IMR-90 (cell line): ENCODE measurements around the gene ASH1L. TPM values are rescaled to one million over a fixed set of nuclear protein-coding genes. Genes with fewer than 3 reads are reported as not detected.

Experiments used
- ATAC-seq: fragments of 200-7000 bp; cut with Tn5 transposase; 2 replicates; pipeline ENCODE4 v1.9.1; 2020; ENCODE audit warnings: low read depth, mild to moderate bottlenecking, moderate library complexity
- BruUV-seq: library from RNA; stranded (reverse); fragments of 400-500 nt; replicated peaks from 2 replicates; lab custom pipeline; 2021; lab: Mats Ljungman, UMichigan
- CTCF ChIA-PET: fragments of 300-600 bp; formaldehyde crosslinking; extraction: SDS; loops from one replicate; lab custom pipeline; 2021; ENCODE audit warnings: antibody characterized with exemption; lab: Yijun Ruan, JAX
- POLR2A ChIA-PET: fragments of 300-600 bp; sonication (Branson Sonifier 250); formaldehyde crosslinking; loops from one replicate; lab custom pipeline; 2022; ENCODE audit warnings: antibody characterized with exemption; ENCODE audit not compliant: unreplicated experiment; lab: Charles Lee
- DNase-seq: peaks from one replicate; pipeline ENCODE4 v3.0.0; 2013
- H2AFZ ChIP-seq: replicated peaks from 2 replicates; pipeline ENCODE3; 2013; ENCODE audit warnings: low read length, mild to moderate bottlenecking; ENCODE audit not compliant: poor library complexity
- H2AK5ac ChIP-seq: 2 replicates; pipeline ENCODE4 v1.6.1; 2013; ENCODE audit warnings: low read depth, low read length, inconsistent platforms
- H2AK9ac ChIP-seq: replicated peaks from 2 replicates; pipeline ENCODE3; 2013; ENCODE audit warnings: mild to moderate bottlenecking, low read depth, low read length, moderate library complexity; ENCODE audit not compliant: poor library complexity
- H2BK120ac ChIP-seq: 2 replicates; pipeline ENCODE4 v1.6.1; 2013; ENCODE audit warnings: low read depth, low read length, inconsistent platforms
- H2BK15ac ChIP-seq: 3 replicates; pipeline ENCODE4 v1.6.1; 2013; ENCODE audit warnings: low read depth, low read length, inconsistent platforms
- H2BK20ac ChIP-seq: 2 replicates; pipeline ENCODE4 v1.6.1; 2013; ENCODE audit warnings: low read depth, mild to moderate bottlenecking, inconsistent platforms, low read length, moderate library complexity
- H2BK5ac ChIP-seq: 2 replicates; pipeline ENCODE4 v1.6.1; 2013; ENCODE audit warnings: mild to moderate bottlenecking, low read depth, low read length, inconsistent platforms; ENCODE audit not compliant: poor library complexity, severe bottlenecking
- H3K14ac ChIP-seq: replicated peaks from 2 replicates; pipeline ENCODE4 v1.6.1; 2013; ENCODE audit warnings: low read depth, low read length, inconsistent platforms
- H3K18ac ChIP-seq: 2 replicates; pipeline ENCODE4 v1.6.1; 2013; ENCODE audit warnings: low read depth, low read length, control low read depth
- H3K23ac ChIP-seq: 2 replicates; pipeline ENCODE4 v1.6.1; 2013; ENCODE audit warnings: low read depth, low read length, inconsistent platforms
- H3K27ac ChIP-seq: 2 replicates; pipeline ENCODE4 v1.5.1; 2013; ENCODE audit warnings: mild to moderate bottlenecking, control low read depth, low read length; ENCODE audit not compliant: insufficient read depth
- H3K27me3 ChIP-seq: 2 replicates; pipeline ENCODE4 v1.6.1; 2013; ENCODE audit warnings: low read length; ENCODE audit not compliant: control insufficient read depth, insufficient read depth
- H3K36me3 ChIP-seq: 2 replicates; pipeline ENCODE4 v1.6.1; 2013; ENCODE audit warnings: low read length, mixed read lengths; ENCODE audit not compliant: control insufficient read depth, insufficient read depth
- H3K4ac ChIP-seq: 2 replicates; pipeline ENCODE4 v1.6.1; 2013; ENCODE audit warnings: low read depth, low read length, inconsistent platforms
- H3K4me1 ChIP-seq: 2 replicates; pipeline ENCODE4 v1.6.1; 2013; ENCODE audit warnings: low read length, mixed read lengths; ENCODE audit not compliant: control insufficient read depth, insufficient read depth
- H3K4me2 ChIP-seq: 2 replicates; pipeline ENCODE4 v1.6.1; 2013; ENCODE audit warnings: low read depth, mild to moderate bottlenecking, control low read depth, low read length, moderate library complexity
- H3K4me3 ChIP-seq: 2 replicates; pipeline ENCODE4 v1.5.1; 2013; ENCODE audit warnings: low read depth, mild to moderate bottlenecking, control low read depth, low read length, moderate library complexity; ENCODE audit not compliant: insufficient read depth
- H3K56ac ChIP-seq: 2 replicates; pipeline ENCODE4 v1.6.1; 2013; ENCODE audit warnings: low read length, inconsistent platforms; ENCODE audit not compliant: insufficient read depth; ENCODE audit errors: extremely low read depth
- H3K79me1 ChIP-seq, 2 experiments: 2 replicates each; pipeline ENCODE4 v1.6.1; 2013; ENCODE audit warnings: low read length in 2 of 2, inconsistent platforms in 1 of 2, low read depth in 1 of 2
- H3K9ac ChIP-seq: 2 replicates; pipeline ENCODE4 v1.6.1; 2013; ENCODE audit warnings: low read depth, low read length, control low read depth
- H3K9me1 ChIP-seq: 2 replicates; pipeline ENCODE4 v1.6.1; 2013; ENCODE audit warnings: low read length, inconsistent platforms; ENCODE audit not compliant: insufficient read depth
- H3K9me3 ChIP-seq: 2 replicates; pipeline ENCODE4 v1.6.1; 2013; ENCODE audit warnings: low read length; ENCODE audit not compliant: control insufficient read depth, insufficient read depth
- H4K20me1 ChIP-seq: 2 replicates; pipeline ENCODE4 v1.6.1; 2013; ENCODE audit warnings: low read length, inconsistent platforms; ENCODE audit not compliant: insufficient read depth
- H4K5ac ChIP-seq: 2 replicates; pipeline ENCODE4 v1.6.1; 2013; ENCODE audit warnings: mild to moderate bottlenecking, low read depth, low read length, control low read depth
- H4K8ac ChIP-seq, 2 experiments: 2 replicates each; pipeline ENCODE4 v1.6.1; 2013; ENCODE audit warnings: low read depth in 2 of 2, low read length in 2 of 2, control low read depth in 1 of 2, inconsistent platforms in 1 of 2
- H4K91ac ChIP-seq: 2 replicates; pipeline ENCODE4 v1.6.1; 2013; ENCODE audit warnings: low read depth, low read length, inconsistent platforms; ENCODE audit not compliant: insufficient read depth
- CEBPB ChIP-seq: IDR thresholded peaks from 2 replicates; pipeline ENCODE4 v1.6.1; 2012; ENCODE audit warnings: low read depth, low read length, improper control_type of control experiment
- CHD1 ChIP-seq: IDR thresholded peaks from 2 replicates; pipeline ENCODE4 v1.6.1; 2012; ENCODE audit warnings: low read depth, low read length, improper control_type of control experiment
- FOS ChIP-seq: fragments of 150-350 bp; IDR thresholded peaks from 2 replicates; pipeline ENCODE4 v1.6.1; 2016; ENCODE audit warnings: low read depth, low read length
- MAFK ChIP-seq: IDR thresholded peaks from 2 replicates; pipeline ENCODE4 v1.6.1; 2012; ENCODE audit warnings: low read depth, low read length, improper control_type of control experiment
- MAZ ChIP-seq: IDR thresholded peaks from 2 replicates; pipeline ENCODE4 v1.6.1; 2012; ENCODE audit warnings: low read depth, mild to moderate bottlenecking, low read length, improper control_type of control experiment, moderate library complexity, borderline replicate concordance
- MXI1 ChIP-seq: IDR thresholded peaks from 2 replicates; pipeline ENCODE4 v1.6.1; 2012; ENCODE audit warnings: low read depth, mild to moderate bottlenecking, low read length, moderate library complexity, borderline replicate concordance
- NFE2L2 ChIP-seq: fragments of 150-350 bp; IDR thresholded peaks from 2 replicates; pipeline ENCODE4 v1.6.1; 2016; ENCODE audit warnings: low read depth, mild to moderate bottlenecking, low read length
- POLR2A ChIP-seq: IDR thresholded peaks from 2 replicates; pipeline ENCODE4 v1.6.1; 2012; ENCODE audit warnings: mild to moderate bottlenecking, low read depth, low read length
- RAD21 ChIP-seq: IDR thresholded peaks from 2 replicates; pipeline ENCODE4 v1.6.1; 2012; ENCODE audit warnings: low read length, improper control_type of control experiment
- RCOR1 ChIP-seq: IDR thresholded peaks from 2 replicates; pipeline ENCODE4 v1.6.1; 2012; ENCODE audit warnings: mild to moderate bottlenecking, low read length, improper control_type of control experiment; ENCODE audit not compliant: insufficient replicate concordance
- RFX5 ChIP-seq: IDR thresholded peaks from 2 replicates; pipeline ENCODE4 v1.8.0; 2012; ENCODE audit warnings: low read depth, mild to moderate bottlenecking, low read length, moderate library complexity
- SMC3 ChIP-seq: fragments of 150-350 bp; IDR thresholded peaks from 2 replicates; pipeline ENCODE4 v1.6.1; 2016; ENCODE audit warnings: low read depth, mild to moderate bottlenecking, antibody characterized with exemption, low read length, moderate library complexity
- WGBS, 2 experiments: methylation state at CpG; one replicate each; pipeline versions ENCODE4 v1.1.5 to v1.1.7; 2013; ENCODE audit warnings: missing lambda C conversion rate in 2 of 2; ENCODE audit not compliant: insufficient read length in 1 of 2; ENCODE audit errors: extremely low coverage in 2 of 2; 5-methylcytosine and 5-hydroxymethylcytosine counted together
- dilution Hi-C: fragments of 300-500 bp; cut with HindIII; formaldehyde crosslinking; loops from one replicate; pipeline ENCODE4 v1.14.3; 2018; ENCODE audit warnings: low sequenced_read_pairs; ENCODE audit not compliant: unreplicated experiment
- in situ Hi-C: fragments of 300-500 bp; cut with MboI; formaldehyde crosslinking; loops from 3 replicates; pipeline ENCODE4 v1.14.3; 2019; ENCODE audit warnings: low sequenced_read_pairs, inconsistent platforms, mixed read lengths
- intact Hi-C: fragments of 100-400 bp; cut with micrococcal nuclease; formaldehyde crosslinking; loops from 2 replicates; pipeline ENCODE4 v1.10.0; 2022
- polyA plus RNA-seq, 3 experiments: library from polyadenylated mRNA; depleted of rRNA; stranded (reverse); fragments of >200 nt; gene quantifications; 2 replicates each; pipeline ENCODE4 v1.2.3, GENCODE V29; 2012; ENCODE audit warnings: low replicate concordance in 1 of 3
- total RNA-seq: library from RNA; depleted of rRNA; stranded (reverse); fragments of >200 nt; gene quantifications from 2 replicates; pipeline ENCODE4 v1.2.3, GENCODE V29; 2012
- TF ChIP-seq, protein P1 (sequence below): fragments of 150-350 bp; IDR thresholded peaks from 2 replicates; pipeline ENCODE4 v1.6.1; 2016; ENCODE audit warnings: low read depth, mild to moderate bottlenecking, low read length, moderate library complexity, borderline replicate concordance
- TF ChIP-seq, protein P2 (sequence below): fragments of 150-350 bp; IDR thresholded peaks from 2 replicates; pipeline ENCODE4 v1.6.1; 2017; ENCODE audit warnings: mild to moderate bottlenecking, antibody characterized with exemption, low read length, low read depth
- TF ChIP-seq, protein P3 (sequence below): conservative IDR thresholded peaks from 2 replicates; pipeline ENCODE4 v1.5.1; 2012; ENCODE audit warnings: mild to moderate bottlenecking, low read depth, low read length, improper control_type of control experiment

ASH1L gene
- total and polyA plus RNA-seq, 2 of the 4 experiments (the other 2 are of a cell fraction), result 13.7 to 18.5 TPM

DNA sequence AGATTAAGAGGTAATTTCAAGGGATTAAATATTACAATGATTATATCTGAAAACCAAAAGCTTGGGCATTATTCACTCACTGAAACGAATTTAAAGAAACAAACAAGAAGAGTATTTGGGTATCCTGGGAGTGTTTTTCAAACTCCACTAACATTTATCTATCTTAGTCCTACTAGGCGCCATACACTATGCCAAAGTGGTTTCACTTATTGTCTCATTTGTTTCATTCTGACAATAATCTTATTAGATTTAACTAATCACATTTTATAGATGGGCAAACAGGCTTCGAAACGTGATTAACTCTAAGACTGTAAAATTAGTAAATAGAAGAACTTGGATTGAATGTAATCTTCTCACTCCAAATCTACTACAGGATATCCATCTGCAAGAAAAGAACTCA is 25.4 kb downstream of the ASH1L start:
- no peak overlapping the region for H3K4me2 ChIP-seq
- no peak overlapping the region for H2AK9ac ChIP-seq
- H3K79me1 ChIP-seq, result peaks cover 18 to 72% of the 10 kb centered on the region in 2 experiments
- BruUV-seq, result no TSS peak
- H3K4me1 ChIP-seq, result no peaks in the 10 kb centered on the region
- no peak overlapping the region for H3K56ac ChIP-seq
- H2AFZ ChIP-seq, result no peak overlapping the region
- no peak overlapping the region for H2BK5ac ChIP-seq
- H4K5ac ChIP-seq, result no peak overlapping the region
- DNase-seq, result no peak
- no peak overlapping the region for H3K9ac ChIP-seq
- H3K18ac ChIP-seq, result no peak overlapping the region
- CTCF ChIA-PET, result no interaction called here
- WGBS, 2 experiments, result no CpG with 5 or more reads among the region's 4 CpGs
- no peak overlapping the region for H3K14ac ChIP-seq
- H3K36me3 ChIP-seq, result no peaks in the 10 kb centered on the region
- TF ChIP-seq POLR2A, result no peak
- TF ChIP-seq RFX5, result no peak
- TF ChIP-seq, protein P1, sequence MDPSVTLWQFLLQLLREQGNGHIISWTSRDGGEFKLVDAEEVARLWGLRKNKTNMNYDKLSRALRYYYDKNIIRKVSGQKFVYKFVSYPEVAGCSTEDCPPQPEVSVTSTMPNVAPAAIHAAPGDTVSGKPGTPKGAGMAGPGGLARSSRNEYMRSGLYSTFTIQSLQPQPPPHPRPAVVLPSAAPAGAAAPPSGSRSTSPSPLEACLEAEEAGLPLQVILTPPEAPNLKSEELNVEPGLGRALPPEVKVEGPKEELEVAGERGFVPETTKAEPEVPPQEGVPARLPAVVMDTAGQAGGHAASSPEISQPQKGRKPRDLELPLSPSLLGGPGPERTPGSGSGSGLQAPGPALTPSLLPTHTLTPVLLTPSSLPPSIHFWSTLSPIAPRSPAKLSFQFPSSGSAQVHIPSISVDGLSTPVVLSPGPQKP, result no peak
- no peak for TF ChIP-seq MXI1
- TF ChIP-seq MAFK, result no peak
- TF ChIP-seq RAD21, result no peak
- no peak for TF ChIP-seq MAZ
- TF ChIP-seq FOS, result no peak
- TF ChIP-seq, protein P2, sequence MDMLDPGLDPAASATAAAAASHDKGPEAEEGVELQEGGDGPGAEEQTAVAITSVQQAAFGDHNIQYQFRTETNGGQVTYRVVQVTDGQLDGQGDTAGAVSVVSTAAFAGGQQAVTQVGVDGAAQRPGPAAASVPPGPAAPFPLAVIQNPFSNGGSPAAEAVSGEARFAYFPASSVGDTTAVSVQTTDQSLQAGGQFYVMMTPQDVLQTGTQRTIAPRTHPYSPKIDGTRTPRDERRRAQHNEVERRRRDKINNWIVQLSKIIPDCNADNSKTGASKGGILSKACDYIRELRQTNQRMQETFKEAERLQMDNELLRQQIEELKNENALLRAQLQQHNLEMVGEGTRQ, result no peak
- no peak for TF ChIP-seq SMC3
- no peak for TF ChIP-seq CEBPB
- no peak for TF ChIP-seq NFE2L2
- TF ChIP-seq RCOR1, result no peak
- TF ChIP-seq, protein P3, sequence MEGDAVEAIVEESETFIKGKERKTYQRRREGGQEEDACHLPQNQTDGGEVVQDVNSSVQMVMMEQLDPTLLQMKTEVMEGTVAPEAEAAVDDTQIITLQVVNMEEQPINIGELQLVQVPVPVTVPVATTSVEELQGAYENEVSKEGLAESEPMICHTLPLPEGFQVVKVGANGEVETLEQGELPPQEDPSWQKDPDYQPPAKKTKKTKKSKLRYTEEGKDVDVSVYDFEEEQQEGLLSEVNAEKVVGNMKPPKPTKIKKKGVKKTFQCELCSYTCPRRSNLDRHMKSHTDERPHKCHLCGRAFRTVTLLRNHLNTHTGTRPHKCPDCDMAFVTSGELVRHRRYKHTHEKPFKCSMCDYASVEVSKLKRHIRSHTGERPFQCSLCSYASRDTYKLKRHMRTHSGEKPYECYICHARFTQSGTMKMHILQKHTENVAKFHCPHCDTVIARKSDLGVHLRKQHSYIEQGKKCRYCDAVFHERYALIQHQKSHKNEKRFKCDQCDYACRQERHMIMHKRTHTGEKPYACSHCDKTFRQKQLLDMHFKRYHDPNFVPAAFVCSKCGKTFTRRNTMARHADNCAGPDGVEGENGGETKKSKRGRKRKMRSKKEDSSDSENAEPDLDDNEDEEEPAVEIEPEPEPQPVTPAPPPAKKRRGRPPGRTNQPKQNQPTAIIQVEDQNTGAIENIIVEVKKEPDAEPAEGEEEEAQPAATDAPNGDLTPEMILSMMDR, result no peak
- no peak for TF ChIP-seq CHD1
- dilution Hi-C loops (no loop called here), in situ Hi-C loops (no loop called here), intact Hi-C loops (no loop called here)
- no peak overlapping the region for H4K91ac ChIP-seq
- H3K9me1 ChIP-seq, result peaks cover 7% of the 10 kb centered on the region; the same call in 1 of the 2 replicates
- H2AK5ac ChIP-seq, result no peak overlapping the region
- POLR2A ChIA-PET, result no interaction called here
- H2BK120ac ChIP-seq, result no peak overlapping the region
- no peak overlapping the region for H3K23ac ChIP-seq
- no peaks in the 10 kb centered on the region for H3K27me3 ChIP-seq
- no peak overlapping the region for H2BK20ac ChIP-seq
- peaks cover 63% of the 10 kb centered on the region for H4K20me1 ChIP-seq
- no peak for ATAC-seq
- no peak overlapping the region for H3K4me3 ChIP-seq
- H3K9me3 ChIP-seq, result no peaks in the 10 kb centered on the region
- H4K8ac ChIP-seq, result no peak overlapping the region
- H2BK15ac ChIP-seq, result no peak overlapping the region
- no peak overlapping the region for H3K4ac ChIP-seq
- H3K27ac ChIP-seq, result no peak overlapping the region
